ENCODE results near the gene MED14. TPM values are rescaled to one million over a fixed set of nuclear protein-coding genes. Genes with fewer than 3 reads are reported as not detected.
A peak's percentile ranks its signal among the peaks of the same experiment; 100 is the strongest.

MED14 gene
- total RNA-seq, 1 donor = 34.7 TPM

- H3K9me3 ChIP-seq (ENCODE audit: low read depth, low read length) = no peaks in the 10 kb centered on the region
- H3K4me2 ChIP-seq (ENCODE audit: insufficient read depth, low read length) = no peak overlapping the region
- peaks cover 20% of the 10 kb centered on the region for H3K27me3 ChIP-seq (ENCODE audit: insufficient read depth, low read length)
- no peaks in the 10 kb centered on the region for H3K36me3 ChIP-seq (ENCODE audit: insufficient read depth, low read length)
- peaks cover 5% of the 10 kb centered on the region for H3K4me1 ChIP-seq (ENCODE audit: insufficient read depth, low read length)
- no peaks in the 10 kb centered on the region for H4K20me1 ChIP-seq (ENCODE audit: insufficient read depth, low read length)
- no peaks in the 10 kb centered on the region for H3K79me2 ChIP-seq (ENCODE audit: insufficient read depth, low read length)
- DNase-seq (ENCODE audit: insufficient read length, low spot score, missing footprints) = no peak
- H3K27ac ChIP-seq (ENCODE audit: low read depth, low read length) = no peak overlapping the region
- no peak overlapping the region for H3K4me3 ChIP-seq (ENCODE audit: insufficient read depth, low read length)
- TF ChIP-seq CTCF (IDR thresholded peaks at IDR 0.05; ENCODE audit: extremely low read depth, low read depth, low read length) = no peak
- no peak overlapping the region for H2AFZ ChIP-seq (ENCODE audit: low read length)
Measured at GRCh38 chrX:40780082-40780481, 44.7 kb upstream of the MED14 start.

- H3K4me3 ChIP-seq (ENCODE audit: insufficient read depth, low read length) = no peak overlapping the region
- no peak overlapping the region for H2AFZ ChIP-seq (ENCODE audit: low read length)
- H3K27me3 ChIP-seq (ENCODE audit: insufficient read depth, low read length) = peaks cover 24% of the 10 kb centered on the region
- no peak for TF ChIP-seq CTCF (IDR thresholded peaks at IDR 0.05; ENCODE audit: extremely low read depth, low read depth, low read length)
- H3K9me3 ChIP-seq (ENCODE audit: low read depth, low read length) = no peaks in the 10 kb centered on the region
- no peak overlapping the region for H3K27ac ChIP-seq (ENCODE audit: low read depth, low read length)
- H3K79me2 ChIP-seq (ENCODE audit: insufficient read depth, low read length) = no peaks in the 10 kb centered on the region
- H4K20me1 ChIP-seq (ENCODE audit: insufficient read depth, low read length) = no peaks in the 10 kb centered on the region
- H3K36me3 ChIP-seq (ENCODE audit: insufficient read depth, low read length) = no peaks in the 10 kb centered on the region
- DNase-seq (ENCODE audit: insufficient read length, low spot score, missing footprints) = no peak
- peak overlapping the region; percentile 11 for H3K4me2 ChIP-seq (ENCODE audit: insufficient read depth, low read length)
- H3K4me1 ChIP-seq (ENCODE audit: insufficient read depth, low read length) = peaks cover 9% of the 10 kb centered on the region
Measured at GRCh38 chrX:40778861-40779575, 43.7 kb upstream of the MED14 start.

- no peak overlapping the region for H3K27ac ChIP-seq (ENCODE audit: low read depth, low read length)
- no peak overlapping the region for H3K4me3 ChIP-seq (ENCODE audit: insufficient read depth, low read length)
- TF ChIP-seq CTCF (IDR thresholded peaks at IDR 0.05; ENCODE audit: extremely low read depth, low read depth, low read length) = no peak
- H3K4me2 ChIP-seq (ENCODE audit: insufficient read depth, low read length) = peak overlapping the region; percentile 17
- H3K79me2 ChIP-seq (ENCODE audit: insufficient read depth, low read length) = no peaks in the 10 kb centered on the region
- no peaks in the 10 kb centered on the region for H3K36me3 ChIP-seq (ENCODE audit: insufficient read depth, low read length)
- H3K4me1 ChIP-seq (ENCODE audit: insufficient read depth, low read length) = peaks cover 8% of the 10 kb centered on the region
- H2AFZ ChIP-seq (ENCODE audit: low read length) = no peak overlapping the region
- peaks cover 12% of the 10 kb centered on the region for H3K27me3 ChIP-seq (ENCODE audit: insufficient read depth, low read length)
- no peaks in the 10 kb centered on the region for H4K20me1 ChIP-seq (ENCODE audit: insufficient read depth, low read length)
- H3K9me3 ChIP-seq (ENCODE audit: low read depth, low read length) = no peaks in the 10 kb centered on the region
- DNase-seq (ENCODE audit: insufficient read length, low spot score, missing footprints) = no peak
Measured at GRCh38 chrX:40773809-40774208, 38.5 kb upstream of the MED14 start.

- Histone ChIP-seq H4K20me1 (ENCODE audit: insufficient read depth, low read length) (no peaks in the 10 kb centered on the region), H3K4me2 (ENCODE audit: insufficient read depth, low read length) (no peak overlapping the region), H3K4me3 (ENCODE audit: insufficient read depth, low read length) (no peak overlapping the region), H3K9me3 (ENCODE audit: low read depth, low read length) (no peaks in the 10 kb centered on the region), H2AFZ (ENCODE audit: low read length) (no peak overlapping the region), H3K79me2 (ENCODE audit: insufficient read depth, low read length) (no peaks in the 10 kb centered on the region), H3K36me3 (ENCODE audit: insufficient read depth, low read length) (no peaks in the 10 kb centered on the region), H3K27me3 (ENCODE audit: insufficient read depth, low read length) (peaks cover 12% of the 10 kb centered on the region), H3K4me1 (ENCODE audit: insufficient read depth, low read length) (peaks cover 7% of the 10 kb centered on the region), H3K27ac (ENCODE audit: low read depth, low read length) (no peak overlapping the region)
- no peak for TF ChIP-seq CTCF (IDR thresholded peaks at IDR 0.05; ENCODE audit: extremely low read depth, low read depth, low read length)
- no peak for DNase-seq (ENCODE audit: insufficient read length, low spot score, missing footprints)
Measured at GRCh38 chrX:40773188-40773587, 37.8 kb upstream of the MED14 start.

Data from osteoblast (primary cell).